Activated B cell treated with CpG ODN at 0.5 μM for 24 hours (primary cell): ENCODE data around the gene UHRF1. TPM values are rescaled to one million over a fixed set of nuclear protein-coding genes. Genes with fewer than 3 reads are reported as not detected.
"Not testable (repeated sequence)": the region's sequence is repeated elsewhere in the genome, so short reads cannot be mapped to it uniquely, and the experiment has no call there.

Experiments used
- ATAC-seq: fragments of 200-7000 bp; cut with Tn5 transposase; one replicate; pipeline ENCODE4 v1.10.0; 2021; ENCODE audit warnings: low read depth, mild to moderate bottlenecking, moderate library complexity
- CTCF ChIA-PET: fragments of 350-600 bp; sonication (Branson Sonifier 250); formaldehyde crosslinking; loops from one replicate; lab custom pipeline; 2021; ENCODE audit warnings: antibody characterized with exemption; lab: Charles Lee
- POLR2A ChIA-PET: fragments of 350-600 bp; sonication (Branson Sonifier 250); formaldehyde crosslinking; loops from one replicate; lab custom pipeline; 2021; ENCODE audit warnings: antibody characterized with exemption; lab: Charles Lee
- DNase-seq: peaks from one replicate; pipeline ENCODE4 v3.0.0; 2022
- H3K27ac Mint-ChIP-seq: one replicate; pipeline ENCODE4 v1.8.0; 2020; ENCODE audit warnings: mixed read lengths
- H3K27me3 Mint-ChIP-seq: one replicate; pipeline ENCODE4 v1.8.0; 2021; ENCODE audit warnings: mixed read lengths
- H3K36me3 Mint-ChIP-seq: one replicate; pipeline ENCODE4 v1.8.0; 2021; ENCODE audit warnings: low read depth, mixed read lengths
- H3K4me1 Mint-ChIP-seq: one replicate; pipeline ENCODE4 v1.8.0; 2021; ENCODE audit warnings: mixed read lengths
- H3K4me3 Mint-ChIP-seq: one replicate; pipeline ENCODE4 v1.8.0; 2020; ENCODE audit warnings: mild to moderate bottlenecking, mixed read lengths
- H3K9me3 Mint-ChIP-seq: one replicate; pipeline ENCODE4 v1.8.0; 2020; ENCODE audit warnings: mixed read lengths
- CTCF ChIP-seq: fragments of 200-600 bp; IDR thresholded peaks from one replicate; pipeline ENCODE4 v1.8.0; 2022; ENCODE audit warnings: antibody characterized with exemption, mild to moderate bottlenecking
- intact Hi-C: fragments of 100-400 bp; cut with micrococcal nuclease; formaldehyde crosslinking; loops from one replicate; pipeline ENCODE4 v1.15.1; 2024
- total RNA-seq: library from RNA; stranded (reverse); gene quantifications from 2 replicates; pipeline ENCODE4 v1.2.3, GENCODE V29; 2022

The UHRF1 gene
- total RNA-seq, 1 donor from 2014 or later, result 7.8 TPM

- DNase-seq (no peak), ATAC-seq (no peak)
- peaks cover 10% of the 10 kb centered on the region for H3K4me1 Mint-ChIP-seq
- no peak overlapping the region for H3K4me3 Mint-ChIP-seq
- H3K27ac Mint-ChIP-seq, result no peak overlapping the region
- no peak for TF ChIP-seq CTCF
- intact Hi-C loops, result loop anchor here (5.0 kb wide), 1 partner anchor 67 kb away; no protein-coding TSS in a partner anchor
- no peaks in the 10 kb centered on the region for H3K36me3 Mint-ChIP-seq
- ChIA-PET CTCF (interaction anchor here (1.0 to 7.7 kb wide), 5 partner anchors 21 to 157 kb away, joined by 3 to 89 read pairs (median 3); no protein-coding TSS in a partner anchor), POLR2A (interaction anchor here (0.6 kb wide), 2 partner anchors 43 to 867 kb away, joined by 3 to 7 read pairs; no protein-coding TSS in a partner anchor)
- H3K27me3 Mint-ChIP-seq, result no peaks in the 10 kb centered on the region
- no peaks in the 10 kb centered on the region for H3K9me3 Mint-ChIP-seq
Measured at GRCh38 chr19:4873930-4874329, 35.4 kb upstream of the UHRF1 start.

GRCh38 chr19:4877753-4878490, 31.4 kb upstream of the UHRF1 start:
- TF ChIP-seq CTCF, result no peak
- no peak for DNase-seq
- H3K27me3 Mint-ChIP-seq, result no peaks in the 10 kb centered on the region
- no peaks in the 10 kb centered on the region for H3K36me3 Mint-ChIP-seq
- H3K9me3 Mint-ChIP-seq, result no peaks in the 10 kb centered on the region
- peaks cover 15% of the 10 kb centered on the region for H3K4me1 Mint-ChIP-seq
- CTCF ChIA-PET, result interaction anchor here (2.0 kb wide), 1 partner anchor 9 kb away, joined by 5 read pairs; no protein-coding TSS in a partner anchor
- ATAC-seq, result no peak
- H3K27ac Mint-ChIP-seq, result no peak overlapping the region
- H3K4me3 Mint-ChIP-seq, result no peak overlapping the region
- intact Hi-C loops, result no loop called here
- POLR2A ChIA-PET, result interaction anchor here (0.6 kb wide), 2 partner anchors 9 to 144 kb away, joined by 3 to 4 read pairs; no protein-coding TSS in a partner anchor

- intact Hi-C loops, result no loop called here
- no peak for TF ChIP-seq CTCF
- ChIA-PET POLR2A (interaction anchor here (0.6 kb wide), 2 partner anchors 9 to 144 kb away, joined by 3 to 4 read pairs; no protein-coding TSS in a partner anchor), CTCF (interaction anchor here (1.2 to 2.0 kb wide), 2 partner anchors 10 to 33 kb away, joined by 3 to 5 read pairs; no protein-coding TSS in a partner anchor)
- Mint-ChIP-seq H3K4me1 (peaks cover 18% of the 10 kb centered on the region), H3K9me3 (no peaks in the 10 kb centered on the region), H3K27me3 (no peaks in the 10 kb centered on the region), H3K27ac (no peak overlapping the region), H3K4me3 (no peak overlapping the region), H3K36me3 (no peaks in the 10 kb centered on the region)
- ATAC-seq (no peak), DNase-seq (no peak)
Measured at GRCh38 chr19:4878491-4878968, 30.8 kb upstream of the UHRF1 start.

GRCh38 chr19:4879041-4879440, 30.3 kb upstream of the UHRF1 start:
- POLR2A ChIA-PET, result no interaction called here
- TF ChIP-seq CTCF, result no peak
- H3K9me3 Mint-ChIP-seq, result no peaks in the 10 kb centered on the region
- peaks cover 20% of the 10 kb centered on the region for H3K4me1 Mint-ChIP-seq
- intact Hi-C loops, result no loop called here
- no peak overlapping the region for H3K4me3 Mint-ChIP-seq
- H3K36me3 Mint-ChIP-seq, result no peaks in the 10 kb centered on the region
- no peaks in the 10 kb centered on the region for H3K27me3 Mint-ChIP-seq
- CTCF ChIA-PET, result interaction anchor here (1.2 to 2.0 kb wide), 2 partner anchors 10 to 32 kb away, joined by 3 to 5 read pairs; no protein-coding TSS in a partner anchor
- ATAC-seq, result no peak
- H3K27ac Mint-ChIP-seq, result no peak overlapping the region
- no peak for DNase-seq

- H3K36me3 Mint-ChIP-seq, H3K9me3 Mint-ChIP-seq, H3K27ac Mint-ChIP-seq, H3K4me3 Mint-ChIP-seq, CTCF ChIA-PET, intact Hi-C loops, H3K27me3 Mint-ChIP-seq, ATAC-seq, DNase-seq: not testable (repeated sequence)
- POLR2A ChIA-PET, result interaction anchor here (0.7 kb wide), 1 partner anchor 12 kb away, joined by 4 read pairs; no protein-coding TSS in a partner anchor
- peaks cover 16% of the 10 kb centered on the region for H3K4me1 Mint-ChIP-seq
Measured at GRCh38 chr19:4882874-4883273, 26.4 kb upstream of the UHRF1 start.

GRCh38 chr19:4884993-4885392, 24.3 kb upstream of the UHRF1 start:
- H3K9me3 Mint-ChIP-seq, DNase-seq, H3K4me1 Mint-ChIP-seq, intact Hi-C loops, ATAC-seq, H3K4me3 Mint-ChIP-seq, CTCF ChIA-PET, H3K27me3 Mint-ChIP-seq, H3K36me3 Mint-ChIP-seq, POLR2A ChIA-PET, H3K27ac Mint-ChIP-seq: not testable (repeated sequence)

- CTCF ChIA-PET, H3K27ac Mint-ChIP-seq, DNase-seq, H3K4me3 Mint-ChIP-seq, intact Hi-C loops, H3K9me3 Mint-ChIP-seq, ATAC-seq, POLR2A ChIA-PET, H3K27me3 Mint-ChIP-seq, H3K4me1 Mint-ChIP-seq: not testable (repeated sequence)
- peaks cover 11% of the 10 kb centered on the region for H3K36me3 Mint-ChIP-seq
Measured at GRCh38 chr19:4887803-4888202, 21.5 kb upstream of the UHRF1 start.
